H1 (cell line): Measurements from ENCODE around the gene TTC33. TPM values are rescaled to one million over a fixed set of nuclear protein-coding genes. Genes with fewer than 3 reads are reported as not detected.

Experiments
- ATF2 ChIP-seq: IDR thresholded peaks from 2 replicates; pipeline ENCODE4 v1.6.1; 2012; ENCODE audit warnings: low read length, inconsistent platforms
- CHD7 ChIP-seq: fragments of 300-600 bp; sonication (generic); IDR thresholded peaks from 2 replicates; pipeline ENCODE4 v1.7.1; 2012; ENCODE audit warnings: low read length, moderate library complexity, mild to moderate bottlenecking, inconsistent platforms; ENCODE audit not compliant: insufficient replicate concordance
- HDAC6 ChIP-seq: IDR thresholded peaks from one replicate; pipeline ENCODE4 v1.7.1; 2012; ENCODE audit warnings: low read depth, mild to moderate bottlenecking, inconsistent platforms, low read length, moderate library complexity
- MAFK ChIP-seq: IDR thresholded peaks from 2 replicates; pipeline ENCODE4 v1.6.1; 2012; ENCODE audit warnings: low read depth, mild to moderate bottlenecking, improper control_type of control experiment, low read length
- MAX ChIP-seq: IDR thresholded peaks from 2 replicates; pipeline ENCODE4 v1.6.1; 2012; ENCODE audit warnings: inconsistent platforms
- RBBP5 ChIP-seq: IDR thresholded peaks from 2 replicates; pipeline ENCODE4 v1.7.1; 2012; ENCODE audit warnings: low read depth, mild to moderate bottlenecking, inconsistent platforms, low read length, moderate library complexity, borderline replicate concordance
- SP1 ChIP-seq: IDR thresholded peaks from 2 replicates; pipeline ENCODE4 v1.6.1; 2011; ENCODE audit warnings: low read depth, low read length
- SRF ChIP-seq: IDR thresholded peaks from 2 replicates; pipeline ENCODE4 v1.6.1; 2011; ENCODE audit warnings: mild to moderate bottlenecking, low read depth, low read length, moderate library complexity
- polyA plus RNA-seq, 7 experiments: library from polyadenylated mRNA; depleted of rRNA in 3 of 7; stranded (reverse) in 5 of 7; unstranded in 2 of 7; fragments of >200 nt in 5 of 7; fragments of 200-250 nt in 2 of 7; gene quantifications; 1 replicate in 5 of 7; 2 replicates in 1 of 7; 4 replicates in 1 of 7; pipeline versions ENCODE4 v1.2.1 to v1.2.3, GENCODE V29; 2011 to 2013; ENCODE audit warnings: missing spikeins in 2 of 7, mixed read lengths in 2 of 7
- total RNA-seq: library from RNA; stranded (reverse); fragmentation: NEBNext Ultra II Directional; extraction: Animal tissue kit (Norgen Biotek cat#: 25700); gene quantifications from 2 replicates; pipeline ENCODE4 v1.2.1, GENCODE V29; 2021

TTC33 gene
- total and polyA plus RNA-seq, 2 of the 8 experiments (the other 6 are each of a cell fraction or from before 2014, with no cell fraction given): 1.2 to 12.6 TPM

- TF ChIP-seq CHD7 (no peak), MAFK (no peak), MAX (no peak), SP1 (no peak), SRF (no peak), RBBP5 (no peak), HDAC6 (no peak), ATF2 (no peak)
These were observed 68.4 kb downstream of the TTC33 start (continued) for GRCh38 chr5:40687321-40687720.
